Stimulated activated CD8-positive, alpha-beta memory T cell treated with anti-CD3 and anti-CD28 coated beads, Interleukin-7, amount 100 ng/mL, for 4 hours (primary cell): ENCODE measurements around the gene SPEF1.

Experiments
- DNase-seq, 2 donors: peaks; one replicate each; pipeline ENCODE4 v3.0.0-alpha.2; 2020; ENCODE audit warnings: low read depth in 2 of 2

Gene SPEF1

DNA sequence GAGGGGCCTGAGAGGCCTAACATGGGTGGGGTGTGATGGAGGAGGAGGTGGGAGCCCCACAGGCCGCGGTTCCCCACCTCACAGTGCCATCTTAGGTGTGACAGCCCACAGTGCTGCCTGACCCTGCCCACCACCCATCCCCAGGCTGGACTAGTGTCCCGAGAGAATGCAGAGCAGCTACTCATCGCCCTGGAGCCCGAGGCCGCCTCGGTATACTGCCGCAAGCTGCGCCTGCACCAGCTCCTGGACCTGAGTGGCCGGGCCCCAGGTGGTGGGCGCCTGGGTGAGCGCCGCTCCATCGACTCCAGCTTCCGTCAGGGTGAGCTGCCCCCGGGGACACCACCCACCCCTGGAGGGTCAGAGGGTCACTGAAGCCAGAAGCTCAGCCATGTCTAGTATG is 33.2 kb downstream of the SPEF1 start:
- no peak for DNase-seq

GRCh38 chr20:3747471-3747870 is 33.8 kb downstream of the SPEF1 start:
- DNase-seq: no peak

DNA sequence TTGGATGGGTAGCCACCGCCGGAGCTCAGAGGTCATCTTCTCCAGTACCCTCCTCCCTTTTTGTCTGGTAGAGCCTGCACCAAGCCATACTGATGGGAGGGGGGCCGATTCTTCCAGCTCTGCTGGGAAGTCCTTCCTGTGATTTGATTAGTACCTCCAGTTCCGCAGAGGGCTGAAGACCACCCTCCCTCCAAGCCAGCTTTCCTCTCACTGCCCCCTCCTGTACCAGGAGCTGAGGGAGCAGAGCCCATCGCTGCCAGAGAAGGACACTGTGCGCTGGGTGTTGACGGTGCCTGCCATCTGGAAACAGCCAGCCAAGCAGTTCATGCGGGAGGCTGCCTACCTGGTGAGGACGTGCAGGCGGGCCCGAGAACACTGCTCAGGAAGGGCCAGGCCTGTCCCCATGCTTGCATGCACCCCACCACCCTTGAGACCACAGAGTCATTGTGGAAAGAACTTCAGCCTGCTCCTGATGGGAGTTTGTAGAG is 35.5 kb downstream of the SPEF1 start:
- no peak for DNase-seq

DNA sequence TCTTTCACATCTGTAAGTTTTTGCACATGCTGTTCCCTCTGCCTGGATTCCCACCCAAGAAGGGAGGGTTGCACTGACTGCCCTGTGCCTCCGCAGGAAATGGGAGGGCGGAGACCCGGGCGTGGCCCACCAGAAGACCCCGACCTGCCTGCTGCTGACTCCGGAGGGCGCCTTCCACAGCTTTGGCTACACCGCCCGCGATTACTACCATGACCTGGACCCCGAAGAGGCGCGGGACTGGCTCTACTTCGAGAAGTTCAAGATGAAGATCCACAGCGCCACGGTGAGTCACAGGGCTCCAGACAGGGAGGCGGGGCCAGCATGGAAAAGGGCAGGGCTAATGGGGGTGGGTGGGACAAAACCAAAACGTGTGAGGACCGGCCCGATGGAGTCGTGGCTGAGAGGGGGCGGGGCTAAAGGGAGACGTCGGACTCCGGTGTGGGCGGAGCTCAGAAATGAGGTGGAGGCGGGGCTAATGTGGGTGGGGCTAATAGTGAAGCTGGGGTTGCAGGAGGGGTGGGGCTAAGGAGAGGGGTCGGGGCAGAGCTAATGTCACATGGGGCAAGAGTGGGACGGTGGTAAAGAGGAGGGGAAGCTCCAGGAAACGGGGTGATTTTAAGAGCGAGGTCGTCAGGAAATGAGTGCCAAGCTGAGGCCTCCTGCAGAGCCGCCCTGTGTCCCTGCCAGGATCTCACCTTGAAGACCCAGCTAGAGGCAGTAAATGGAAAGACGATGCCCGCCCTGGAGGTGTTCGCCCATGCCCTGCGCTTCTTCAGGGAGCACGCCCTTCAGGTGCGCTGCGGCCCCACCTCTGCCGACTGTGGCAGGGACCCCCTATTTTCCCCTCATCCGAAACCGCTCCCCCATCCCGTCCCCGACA is 36.2 kb downstream of the SPEF1 start:
- peak; percentile 57 to 61 for DNase-seq

DNA sequence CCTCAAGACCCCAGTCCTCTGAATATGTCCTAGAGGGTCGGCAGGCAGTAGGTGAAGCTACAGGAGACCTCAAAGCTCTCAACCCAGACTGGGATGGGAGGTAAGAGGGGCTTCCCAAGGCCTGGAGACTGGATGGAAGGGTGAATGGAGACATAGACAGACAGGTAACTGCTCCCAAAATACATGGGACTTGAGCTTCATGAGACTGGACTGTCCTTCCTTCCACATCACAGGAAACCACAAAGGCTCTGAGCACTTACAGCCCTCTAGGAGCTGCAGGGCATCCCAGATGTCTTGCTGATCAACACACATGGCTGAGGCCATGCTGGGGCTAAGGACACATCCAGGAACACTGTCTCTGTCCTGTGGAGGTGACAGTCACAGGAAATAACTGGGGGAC is 37.2 kb downstream of the SPEF1 start:
- DNase-seq: no peak

DNA sequence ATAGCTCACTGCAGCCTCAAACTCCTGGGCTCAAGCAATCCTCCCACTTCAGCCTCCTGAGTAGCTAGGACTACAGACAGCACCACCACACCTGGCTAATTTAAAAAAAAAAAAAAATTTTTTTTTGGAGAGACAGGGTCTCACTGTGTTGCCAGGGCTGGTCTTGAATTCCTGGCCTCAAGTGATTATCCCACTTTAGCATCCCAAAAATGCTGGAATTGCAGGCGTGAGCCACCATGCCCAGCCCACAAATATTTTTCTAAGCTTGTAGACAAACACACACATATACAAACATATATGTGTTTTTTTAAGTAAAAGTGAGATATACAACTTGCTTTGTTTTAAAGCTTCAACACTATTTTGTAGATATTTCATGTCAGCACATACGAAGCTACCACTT is 38.0 kb downstream of the SPEF1 start:
- no peak for DNase-seq

- no peak for DNase-seq
Measured at GRCh38 chr20:3741836-3742458, 39.3 kb downstream of the SPEF1 start.

DNA sequence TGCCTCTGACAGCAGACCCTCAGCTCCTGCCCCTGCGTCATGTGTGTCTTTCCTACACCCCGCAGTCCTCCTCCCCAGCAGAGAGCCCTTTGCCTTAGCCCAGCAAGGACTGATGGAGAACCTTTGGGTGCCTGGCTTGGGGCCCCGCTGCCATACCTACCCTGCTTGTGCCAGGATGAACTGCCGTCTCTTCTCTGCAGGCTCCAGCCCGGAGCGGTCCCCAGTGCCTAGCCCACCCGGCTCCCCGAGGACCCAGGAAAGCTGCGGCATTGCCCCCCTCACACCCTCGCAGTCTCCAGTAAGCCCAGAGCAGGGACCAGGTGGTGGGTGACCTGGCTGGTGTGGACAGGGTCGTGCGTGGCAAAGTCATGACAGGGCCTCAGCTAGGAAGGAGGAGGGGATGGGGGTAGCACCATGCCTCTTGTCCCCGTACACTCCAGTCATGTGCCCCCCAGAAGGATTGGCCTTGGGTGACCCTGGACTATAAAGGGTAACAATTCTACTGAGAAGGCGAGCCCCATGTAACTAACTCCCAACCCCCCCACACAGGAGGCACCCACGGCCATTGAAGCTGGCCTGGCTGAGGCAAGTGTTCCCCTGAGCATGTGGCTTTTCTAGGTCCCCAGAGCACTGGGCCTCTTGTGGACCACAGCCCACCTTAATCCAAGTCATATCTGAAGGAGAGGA is 40.5 kb downstream of the SPEF1 start:
- no peak for DNase-seq

DNA sequence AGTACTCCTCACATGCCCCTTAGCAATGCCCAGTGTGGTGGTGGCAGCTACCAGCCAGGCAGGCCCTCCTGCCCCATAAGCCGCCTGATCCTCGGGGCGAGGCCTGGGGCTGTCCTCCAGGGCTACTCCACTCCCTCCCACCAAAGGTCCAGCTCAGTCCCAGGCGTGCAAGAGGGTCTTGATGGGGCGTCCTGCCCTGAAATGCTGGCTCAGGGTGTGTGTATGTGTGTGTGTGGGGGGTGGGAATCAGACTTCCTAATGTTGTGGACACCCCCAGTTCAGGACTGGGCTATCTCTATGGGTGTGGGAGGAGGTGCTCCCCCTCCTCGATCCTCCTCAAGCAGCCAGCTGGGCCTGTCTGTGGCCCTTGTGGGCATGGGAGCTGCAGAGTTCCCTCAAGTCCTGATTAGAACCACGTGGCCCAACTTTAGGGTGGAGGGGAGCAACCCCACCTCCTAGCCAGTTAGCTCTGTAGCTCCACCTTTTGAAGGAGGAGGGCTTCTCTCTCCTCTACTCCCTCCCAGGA is 41.3 kb downstream of the SPEF1 start:
- DNase-seq: no peak

- DNase-seq: no peak
Measured at GRCh38 chr20:3739054-3739925, 42.0 kb downstream of the SPEF1 start.

DNA sequence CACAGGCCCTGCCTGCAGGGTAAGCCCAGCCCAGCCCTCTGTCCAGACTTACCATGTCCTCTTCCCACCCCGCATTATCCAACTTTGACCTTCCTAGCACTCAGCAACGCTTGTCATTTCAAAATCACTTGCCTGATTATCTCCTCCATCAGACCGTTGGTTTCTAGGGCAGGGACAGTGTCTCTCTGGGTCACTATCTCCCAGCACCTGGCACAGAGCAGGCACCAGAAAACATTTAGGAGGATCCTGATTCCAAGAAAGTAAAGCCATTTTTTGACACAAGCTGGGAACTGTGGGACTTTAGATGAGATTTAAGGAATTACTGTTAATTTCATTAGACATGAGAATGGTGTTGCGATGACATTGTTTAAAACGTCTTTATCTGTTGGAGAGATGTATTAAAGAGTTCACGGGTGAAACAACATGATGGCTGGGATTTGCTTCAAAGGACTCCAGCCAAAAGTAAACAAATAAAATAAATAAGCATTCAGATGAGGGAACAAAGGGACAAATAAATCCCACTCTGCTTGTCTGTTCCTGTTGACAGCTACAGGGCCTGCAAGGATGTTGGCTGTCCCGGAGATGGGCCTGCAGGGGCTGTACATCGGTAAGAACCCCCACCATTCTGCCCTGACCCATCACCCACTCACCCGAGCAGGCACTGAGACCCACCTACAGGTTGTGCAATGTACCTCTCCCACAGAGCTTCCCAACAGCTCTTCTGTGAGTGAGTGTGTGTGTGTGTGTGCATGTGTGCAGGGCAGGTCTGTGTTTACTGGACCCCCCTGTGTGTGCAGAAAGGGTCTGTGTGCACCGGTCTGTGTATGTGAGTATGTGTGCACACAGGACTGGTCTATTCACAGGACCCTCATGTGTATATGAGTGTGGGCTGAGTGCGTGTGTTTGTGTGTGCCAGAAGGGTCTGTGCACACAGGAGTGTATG is 42.9 kb downstream of the SPEF1 start:
- DNase-seq: no peak

GRCh38 chr20:3735768-3736167 is 45.5 kb downstream of the SPEF1 start:
- DNase-seq: no peak

DNA sequence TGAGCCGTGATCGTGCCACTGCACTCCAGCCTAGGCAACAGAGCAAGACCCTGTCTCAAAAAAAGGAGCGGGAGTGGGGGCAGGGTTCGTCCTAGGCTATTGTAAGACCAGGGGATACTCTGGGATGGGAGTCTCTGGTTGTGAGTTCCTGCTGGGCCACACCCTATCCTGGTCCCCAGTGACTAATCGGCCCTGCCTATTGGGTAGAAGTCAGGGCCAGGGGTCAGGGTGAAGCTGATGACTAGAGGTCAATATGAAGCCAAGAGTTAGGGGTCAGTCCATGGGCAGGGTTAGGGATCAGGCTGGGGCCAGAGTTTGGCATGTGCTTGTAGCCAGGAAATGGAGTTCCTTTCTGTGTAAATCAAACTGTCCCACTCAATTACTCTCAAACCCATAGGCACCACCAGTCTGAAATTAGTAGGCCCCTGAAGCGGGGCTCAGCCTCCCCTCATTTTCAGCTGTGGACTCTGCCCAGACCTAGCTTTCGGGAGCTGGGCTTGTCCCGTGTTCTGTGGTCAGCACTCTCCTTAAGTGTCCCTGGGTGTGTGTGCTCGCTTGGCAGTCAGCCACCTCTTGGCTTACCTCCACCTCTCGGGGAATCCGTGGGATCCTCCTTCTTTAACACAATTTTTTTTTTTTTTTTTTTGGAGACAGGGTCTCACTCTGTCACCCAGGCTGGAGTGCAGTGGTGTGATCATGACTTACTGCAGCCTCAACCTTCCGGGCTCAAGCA is 47.0 kb downstream of the SPEF1 start:
- DNase-seq: no peak

GRCh38 chr20:3733119-3733995 is 47.9 kb downstream of the SPEF1 start:
- DNase-seq: no peak

GRCh38 chr20:3732327-3733118 is 48.7 kb downstream of the SPEF1 start, which contains the start of gene HSPA12B:
Gene HSPA12B (plus strand): TSS chr20:3732685. CDS start chr20:3738675, 5,990 bp downstream.
- no peak for DNase-seq

DNA sequence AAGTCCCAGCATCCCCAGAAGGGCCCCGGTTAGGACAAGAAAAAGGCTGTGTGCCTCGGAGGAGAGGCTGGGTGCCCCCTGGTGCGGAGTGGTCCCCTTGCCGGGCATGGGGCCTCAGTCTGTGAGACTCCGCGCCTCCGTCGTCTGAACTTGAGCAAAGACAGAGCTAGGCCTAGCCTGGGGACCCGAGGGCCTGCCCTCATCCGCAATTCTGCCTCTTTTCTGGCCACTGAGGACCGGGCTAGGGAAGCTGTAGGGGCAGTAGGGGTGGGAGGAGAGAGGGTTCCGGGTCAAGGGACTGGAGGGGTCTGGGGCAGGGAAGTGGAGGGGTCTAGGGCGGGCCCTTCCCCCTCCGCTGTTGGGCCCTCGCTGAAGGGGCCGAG is 49.3 kb downstream of the SPEF1 start:
- DNase-seq: no peak

- DNase-seq: no peak
Measured at GRCh38 chr20:3730803-3731672, 50.2 kb downstream of the SPEF1 start.
